Measurements from ENCODE around the gene SEPTIN6. TPM values are rescaled to one million over a fixed set of nuclear protein-coding genes. Genes with fewer than 3 reads are reported as not detected.

SEPTIN6 gene
- 34.4 and 37.0 TPM in 2 replicates for polyA plus RNA-seq (2011; rRNA removed)
- 37.2 and 41.8 TPM in 2 replicates for polyA minus RNA-seq (2011; rRNA and poly(A)+ RNA removed)

GRCh38 chrX:119693040-119693995 lies at the start of gene SEPTIN6:
Gene SEPTIN6 (minus strand): TSS chrX:119693168. CDS start chrX:119693105, 63 bp downstream.
- ChIA-PET CTCF (interaction anchor here (1.0 to 1.7 kb wide), 2 partner anchors 36 to 83 kb away, joined by 4 to 5 read pairs; no protein-coding TSS in a partner anchor), POLR2A (interaction anchor here (0.6 to 1.1 kb wide), 5 partner anchors 36 to 188 kb away, joined by 3 to 13 read pairs (median 3); no protein-coding TSS in a partner anchor)
- no peak for TF ChIP-seq CTCF (IDR thresholded peaks at IDR 0.05; ENCODE audit: low read depth, low read length)
- Histone ChIP-seq H3K27me3 (ENCODE audit: control insufficient read depth, insufficient read depth, low read length) (no peaks in the 10 kb centered on the region), H3K9me3 (ENCODE audit: control insufficient read depth, insufficient read depth, low read length) (no peaks in the 10 kb centered on the region), H3K4me3 (ENCODE audit: low read depth, low read length) (peak within 1 kb of the TSS; percentile 67), H3K27ac (ENCODE audit: low read depth, low read length) (no peak within 1 kb of the TSS)
- no peak for DNase-seq (ENCODE audit: low read depth, low spot score)

- Histone ChIP-seq H3K27me3 (ENCODE audit: control insufficient read depth, insufficient read depth, low read length) (peaks cover 3% of the 10 kb centered on the region), H3K27ac (ENCODE audit: low read depth, low read length) (no peak overlapping the region), H3K9me3 (ENCODE audit: control insufficient read depth, insufficient read depth, low read length) (no peaks in the 10 kb centered on the region), H3K4me3 (ENCODE audit: low read depth, low read length) (no peak overlapping the region)
- POLR2A ChIA-PET = no interaction called here
- no peak for DNase-seq (ENCODE audit: low read depth, low spot score)
- CTCF ChIA-PET = no interaction called here
- no peak for TF ChIP-seq CTCF (IDR thresholded peaks at IDR 0.05; ENCODE audit: low read depth, low read length)
Observed at GRCh38 chrX:119738742-119739141, 45.8 kb upstream of the SEPTIN6 start.

GRCh38 chrX:119736206-119736764 lies 43.3 kb upstream of the SEPTIN6 start:
- Histone ChIP-seq H3K9me3 (ENCODE audit: control insufficient read depth, insufficient read depth, low read length) (no peaks in the 10 kb centered on the region), H3K27ac (ENCODE audit: low read depth, low read length) (no peak overlapping the region), H3K4me3 (ENCODE audit: low read depth, low read length) (no peak overlapping the region), H3K27me3 (ENCODE audit: control insufficient read depth, insufficient read depth, low read length) (peaks cover 3% of the 10 kb centered on the region)
- ChIA-PET POLR2A (interaction anchor here (1.0 kb wide), 1 partner anchor 55 kb away, joined by 3 read pairs; the partner anchor contains the start of gene RPL39), CTCF (no interaction called here)
- no peak for TF ChIP-seq CTCF (IDR thresholded peaks at IDR 0.05; ENCODE audit: low read depth, low read length)
- DNase-seq (ENCODE audit: low read depth, low spot score) = no peak

GRCh38 chrX:119735467-119735866 lies 42.5 kb upstream of the SEPTIN6 start:
- Histone ChIP-seq H3K27ac (ENCODE audit: low read depth, low read length) (no peak overlapping the region), H3K4me3 (ENCODE audit: low read depth, low read length) (no peak overlapping the region), H3K9me3 (ENCODE audit: control insufficient read depth, insufficient read depth, low read length) (no peaks in the 10 kb centered on the region), H3K27me3 (ENCODE audit: control insufficient read depth, insufficient read depth, low read length) (peaks cover 3% of the 10 kb centered on the region)
- TF ChIP-seq CTCF (IDR thresholded peaks at IDR 0.05; ENCODE audit: low read depth, low read length) = no peak
- DNase-seq (ENCODE audit: low read depth, low spot score) = no peak
- POLR2A ChIA-PET = interaction anchor here (1.0 kb wide), 1 partner anchor 56 kb away, joined by 3 read pairs; the partner anchor contains the start of gene RPL39
- CTCF ChIA-PET = no interaction called here
